Testis (tissue), 2 donors: ENCODE results near the gene PRRG4.
"Not testable (repeated sequence)": the region's sequence is repeated elsewhere in the genome, so short reads cannot be mapped to it uniquely, and the experiment has no call there.

Source experiments
- POLR2A ChIP-seq: fragments of 450-650 bp; IDR thresholded peaks from one replicate; pipeline ENCODE4 v1.6.1; 2017; ENCODE audit warnings: antibody characterized with exemption, mild to moderate bottlenecking, moderate library complexity
- TF ChIP-seq, protein P1 (sequence below), 3 experiments: fragments of 450-650 bp in 2 of 3; fragments of 200-600 bp in 1 of 3; sonication (generic) in 1 of 3; IDR thresholded peaks; one replicate each; pipeline ENCODE4 v1.5.1; 2016 to 2019; ENCODE audit warnings: antibody characterized with exemption in 3 of 3, mild to moderate bottlenecking in 2 of 3, moderate library complexity in 1 of 3

DNA sequence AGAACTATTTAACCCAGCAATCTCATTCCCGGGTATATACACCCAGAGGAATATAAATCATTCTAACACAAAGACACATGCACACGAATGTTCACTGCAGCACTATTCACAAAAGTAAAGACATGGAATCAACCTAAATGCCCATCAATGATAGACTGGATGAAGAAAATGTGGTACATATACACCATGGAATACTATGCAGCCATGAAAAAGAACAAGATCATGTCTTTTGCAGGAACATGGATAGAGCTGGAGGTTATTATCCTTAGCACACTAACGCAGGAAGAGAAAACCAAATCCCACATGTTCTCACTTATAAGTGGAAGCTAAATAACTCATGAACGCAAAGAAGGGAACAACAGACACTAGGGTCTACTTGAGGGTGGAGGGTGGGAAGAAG, 39.0 kb downstream of the PRRG4 start:
- TF ChIP-seq, protein P1, sequence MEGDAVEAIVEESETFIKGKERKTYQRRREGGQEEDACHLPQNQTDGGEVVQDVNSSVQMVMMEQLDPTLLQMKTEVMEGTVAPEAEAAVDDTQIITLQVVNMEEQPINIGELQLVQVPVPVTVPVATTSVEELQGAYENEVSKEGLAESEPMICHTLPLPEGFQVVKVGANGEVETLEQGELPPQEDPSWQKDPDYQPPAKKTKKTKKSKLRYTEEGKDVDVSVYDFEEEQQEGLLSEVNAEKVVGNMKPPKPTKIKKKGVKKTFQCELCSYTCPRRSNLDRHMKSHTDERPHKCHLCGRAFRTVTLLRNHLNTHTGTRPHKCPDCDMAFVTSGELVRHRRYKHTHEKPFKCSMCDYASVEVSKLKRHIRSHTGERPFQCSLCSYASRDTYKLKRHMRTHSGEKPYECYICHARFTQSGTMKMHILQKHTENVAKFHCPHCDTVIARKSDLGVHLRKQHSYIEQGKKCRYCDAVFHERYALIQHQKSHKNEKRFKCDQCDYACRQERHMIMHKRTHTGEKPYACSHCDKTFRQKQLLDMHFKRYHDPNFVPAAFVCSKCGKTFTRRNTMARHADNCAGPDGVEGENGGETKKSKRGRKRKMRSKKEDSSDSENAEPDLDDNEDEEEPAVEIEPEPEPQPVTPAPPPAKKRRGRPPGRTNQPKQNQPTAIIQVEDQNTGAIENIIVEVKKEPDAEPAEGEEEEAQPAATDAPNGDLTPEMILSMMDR (IDR thresholded peaks at IDR 0.05): not testable (repeated sequence)
- TF ChIP-seq POLR2A: not testable (repeated sequence)
